Activated gamma-delta T cell (primary cell): ENCODE results near the gene ZFHX2.

Experiments used
- DNase-seq: peaks from one replicate; lab custom pipeline; 2025; lab: John Stamatoyannopoulos, UW

The ZFHX2 gene

GRCh38 chr14:23518709-23519108, 32.9 kb downstream of the ZFHX2 start:
- no peak for DNase-seq

- DNase-seq: no peak
Observed at GRCh38 chr14:23517650-23518326, 33.8 kb downstream of the ZFHX2 start.

- no peak for DNase-seq
Observed at GRCh38 chr14:23514644-23514957, 37.0 kb downstream of the ZFHX2 start.

- no peak for DNase-seq
Observed at GRCh38 chr14:23513818-23514643, 37.5 kb downstream of the ZFHX2 start.

- no peak for DNase-seq
Observed at GRCh38 chr14:23513005-23513817, 38.4 kb downstream of the ZFHX2 start.

GRCh38 chr14:23512156-23512555, 39.4 kb downstream of the ZFHX2 start:
- DNase-seq: no peak

GRCh38 chr14:23494223-23494622, 57.3 kb downstream of the ZFHX2 start:
- DNase-seq: no peak

GRCh38 chr14:23492618-23493272, 58.8 kb downstream of the ZFHX2 start:
- DNase-seq: no peak

GRCh38 chr14:23487216-23487615, 64.3 kb downstream of the ZFHX2 start:
- DNase-seq: no peak

GRCh38 chr14:23486036-23486435, 65.5 kb downstream of the ZFHX2 start:
- DNase-seq: no peak

- DNase-seq: no peak
Observed at GRCh38 chr14:23485326-23485725, 66.2 kb downstream of the ZFHX2 start.

- DNase-seq: no peak
Observed at GRCh38 chr14:23483236-23483854, 68.2 kb downstream of the ZFHX2 start.

- DNase-seq: no peak
Observed at GRCh38 chr14:23482823-23483148, 68.8 kb downstream of the ZFHX2 start.

GRCh38 chr14:23481979-23482822, 69.4 kb downstream of the ZFHX2 start:
- no peak for DNase-seq

GRCh38 chr14:23481362-23481970, 70.1 kb downstream of the ZFHX2 start:
- DNase-seq: no peak

GRCh38 chr14:23478109-23478759, 73.3 kb downstream of the ZFHX2 start:
- DNase-seq: no peak

GRCh38 chr14:23470947-23471346, 80.6 kb downstream of the ZFHX2 start:
- no peak for DNase-seq
